Testis (tissue), 3 donors: ENCODE results near the gene DLG5. TPM values are rescaled to one million over a fixed set of nuclear protein-coding genes. Genes with fewer than 3 reads are reported as not detected.

Experiments
- DNase-seq: peaks from one replicate; pipeline ENCODE4 v3.0.0-alpha.2; 2019
- H3K27ac ChIP-seq, 2 donors: fragments of 200-600 bp; sonication (generic); one replicate each; pipeline ENCODE4 v1.5.1; 2019
- H3K27me3 ChIP-seq: fragments of 200-600 bp; sonication (generic); one replicate; pipeline ENCODE4 v1.5.1; 2019
- H3K36me3 ChIP-seq: fragments of 200-600 bp; sonication (generic); one replicate; pipeline ENCODE4 v1.5.1; 2017; ENCODE audit warnings: low read depth; ENCODE audit errors: missing control alignments
- H3K4me1 ChIP-seq: fragments of 200-600 bp; sonication (generic); one replicate; pipeline ENCODE4 v1.5.1; 2019
- H3K4me3 ChIP-seq, 2 donors: fragments of 200-600 bp; sonication (generic); one replicate each; pipeline ENCODE4 v1.5.1; 2017 to 2019
- H3K9me3 ChIP-seq: fragments of 200-600 bp; sonication (generic); one replicate; pipeline ENCODE4 v1.5.1; 2017
- POLR2A ChIP-seq: fragments of 450-650 bp; IDR thresholded peaks from one replicate; pipeline ENCODE4 v1.6.1; 2017; ENCODE audit warnings: antibody characterized with exemption, mild to moderate bottlenecking, moderate library complexity
- WGBS, 2 donors: methylation state at CpG; one replicate each; pipeline ENCODE4 v1.1.5; 2018; 5-methylcytosine and 5-hydroxymethylcytosine counted together
- intact Hi-C: fragments of 100-400 bp; cut with DNase I; formaldehyde crosslinking; loops from one replicate; pipeline ENCODE4 v1.15.1; 2023; ENCODE audit warnings: low total_unique reads
- polyA plus RNA-seq: library from polyadenylated mRNA; stranded (reverse); fragments of 350-450 nt; fragmentation: Illumina TruSeq; extraction: RNeasy Lipid Tissue Mini Kit (QIAGEN cat#74804); gene quantifications from one replicate; pipeline ENCODE4 v1.2.3, GENCODE V29; 2014; ENCODE audit warnings: low read depth, low replicate concordance; ENCODE audit not compliant: insufficient read depth
- total RNA-seq, 2 donors: library from RNA; depleted of rRNA; stranded (reverse); fragments of >200 nt; gene quantifications; one replicate each; pipeline ENCODE4 v1.2.3, GENCODE V29; 2016
- TF ChIP-seq, protein P1 (sequence below), 3 experiments: fragments of 450-650 bp in 2 of 3; fragments of 200-600 bp in 1 of 3; sonication (generic) in 1 of 3; IDR thresholded peaks; one replicate each; pipeline ENCODE4 v1.5.1; 2016 to 2019; ENCODE audit warnings: antibody characterized with exemption in 3 of 3, mild to moderate bottlenecking in 2 of 3, moderate library complexity in 1 of 3

The DLG5 gene
- total and polyA plus RNA-seq, 3 donors from 2014 or later, result 26.9 to 54.8 (median 50.1) TPM

GRCh38 chr10:77857272-77857671 lies 69.3 kb downstream of the DLG5 start:
- no peaks in the 10 kb centered on the region for H3K9me3 ChIP-seq
- no peaks in the 10 kb centered on the region for H3K36me3 ChIP-seq

GRCh38 chr10:77856566-77856965 lies 70.0 kb downstream of the DLG5 start:
- no peak overlapping the region for H3K27ac ChIP-seq
- H3K27me3 ChIP-seq, result no peaks in the 10 kb centered on the region
- no peak overlapping the region for H3K4me3 ChIP-seq
- no peaks in the 10 kb centered on the region for H3K9me3 ChIP-seq
- DNase-seq, result no peak
- no peaks in the 10 kb centered on the region for H3K36me3 ChIP-seq
- 93 to 98% methylated on average over 16 to 17 of the region's 17 CpGs for WGBS, 2 donors
- intact Hi-C loops, result no loop called here
- no peaks in the 10 kb centered on the region for H3K4me1 ChIP-seq
- no peak for TF ChIP-seq POLR2A

More at GRCh38 chr10:77857272-77857671, 69.3 kb downstream of the DLG5 start:
- Histone ChIP-seq H3K4me3 (no peak overlapping the region), H3K27ac (no peak overlapping the region), H3K4me1 (no peaks in the 10 kb centered on the region), H3K27me3 (no peaks in the 10 kb centered on the region)
- 81 to 87% methylated on average over 3 to 11 of the region's 11 CpGs for WGBS, 2 donors
- no peak for DNase-seq
- intact Hi-C loops, result no loop called here
- TF ChIP-seq POLR2A, result no peak

DNA sequence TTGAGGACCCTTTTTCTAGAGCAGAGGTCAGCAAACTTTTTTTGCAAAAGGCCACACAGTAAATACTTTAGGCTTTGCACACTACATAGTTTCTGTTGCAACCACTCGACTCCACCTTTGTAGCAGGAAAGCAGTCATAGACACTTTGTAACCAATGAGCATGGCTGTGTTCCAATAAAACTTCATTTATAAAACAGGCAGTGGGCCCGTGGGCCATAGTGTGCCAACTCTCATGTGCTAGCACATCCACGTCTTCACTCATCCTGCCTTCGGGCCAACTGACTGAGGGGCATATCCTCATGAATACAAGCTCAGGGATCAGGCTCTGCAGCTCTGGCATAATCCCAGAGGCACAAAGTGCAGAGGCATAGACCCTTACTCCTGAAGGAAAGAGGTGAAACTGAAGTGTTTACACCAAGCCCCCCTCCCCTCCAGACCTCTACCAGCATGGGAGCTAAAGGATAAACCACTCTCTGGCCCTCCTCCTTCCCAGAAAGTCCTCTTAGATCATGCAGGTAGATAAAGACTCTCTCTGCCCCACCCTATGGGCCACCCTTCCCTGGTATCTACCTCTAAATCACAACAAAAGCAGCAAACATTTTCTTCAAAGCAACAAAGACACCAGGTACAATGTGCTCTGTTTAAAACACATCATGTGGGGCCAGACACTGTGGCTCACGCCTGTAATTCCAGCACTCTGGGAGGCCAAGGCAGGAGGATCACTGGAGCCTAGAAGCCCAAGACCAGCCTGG lies 71.0 kb downstream of the DLG5 start:
- H3K27ac ChIP-seq, result no peak overlapping the region
- 55 to 77% methylated on average over 5 of the region's 5 CpGs for WGBS, 2 donors
- peak; percentile 23 for DNase-seq
- H3K4me3 ChIP-seq, result no peak overlapping the region
- H3K36me3 ChIP-seq, result no peaks in the 10 kb centered on the region
- TF ChIP-seq, protein P1, sequence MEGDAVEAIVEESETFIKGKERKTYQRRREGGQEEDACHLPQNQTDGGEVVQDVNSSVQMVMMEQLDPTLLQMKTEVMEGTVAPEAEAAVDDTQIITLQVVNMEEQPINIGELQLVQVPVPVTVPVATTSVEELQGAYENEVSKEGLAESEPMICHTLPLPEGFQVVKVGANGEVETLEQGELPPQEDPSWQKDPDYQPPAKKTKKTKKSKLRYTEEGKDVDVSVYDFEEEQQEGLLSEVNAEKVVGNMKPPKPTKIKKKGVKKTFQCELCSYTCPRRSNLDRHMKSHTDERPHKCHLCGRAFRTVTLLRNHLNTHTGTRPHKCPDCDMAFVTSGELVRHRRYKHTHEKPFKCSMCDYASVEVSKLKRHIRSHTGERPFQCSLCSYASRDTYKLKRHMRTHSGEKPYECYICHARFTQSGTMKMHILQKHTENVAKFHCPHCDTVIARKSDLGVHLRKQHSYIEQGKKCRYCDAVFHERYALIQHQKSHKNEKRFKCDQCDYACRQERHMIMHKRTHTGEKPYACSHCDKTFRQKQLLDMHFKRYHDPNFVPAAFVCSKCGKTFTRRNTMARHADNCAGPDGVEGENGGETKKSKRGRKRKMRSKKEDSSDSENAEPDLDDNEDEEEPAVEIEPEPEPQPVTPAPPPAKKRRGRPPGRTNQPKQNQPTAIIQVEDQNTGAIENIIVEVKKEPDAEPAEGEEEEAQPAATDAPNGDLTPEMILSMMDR (IDR thresholded peaks at IDR 0.05), result no peak
- TF ChIP-seq POLR2A, result no peak
- H3K27me3 ChIP-seq, result no peaks in the 10 kb centered on the region
- intact Hi-C loops, result no loop called here
- no peaks in the 10 kb centered on the region for H3K4me1 ChIP-seq
- no peaks in the 10 kb centered on the region for H3K9me3 ChIP-seq

DNA sequence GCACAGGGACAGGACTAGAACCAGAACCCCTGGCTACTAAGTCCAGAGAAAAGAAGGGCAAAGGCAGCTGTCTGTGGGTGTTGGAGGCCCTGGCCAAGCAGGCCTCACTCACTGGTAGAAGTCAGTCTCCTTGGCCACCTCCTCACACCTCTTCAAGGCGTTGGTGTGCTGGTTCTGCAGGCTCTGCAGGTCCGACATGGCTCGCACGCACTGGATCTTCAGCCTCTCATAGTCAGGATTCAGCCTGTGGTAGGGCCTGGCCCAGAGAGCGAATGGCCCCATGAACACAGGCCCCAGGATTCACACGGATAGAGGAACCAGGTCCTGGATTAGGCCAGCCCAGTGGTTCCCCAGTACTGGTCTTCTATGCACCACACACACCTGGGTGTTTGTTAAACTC lies 72.4 kb downstream of the DLG5 start:
- WGBS, 2 donors, result 91 to 98% methylated on average over 5 to 6 of the region's 6 CpGs
- Histone ChIP-seq H3K4me3 (no peak overlapping the region), H3K4me1 (no peaks in the 10 kb centered on the region), H3K9me3 (no peaks in the 10 kb centered on the region), H3K27ac (no peak overlapping the region), H3K36me3 (no peaks in the 10 kb centered on the region), H3K27me3 (no peaks in the 10 kb centered on the region)
- no peak for DNase-seq
- intact Hi-C loops, result no loop called here
- no peak for TF ChIP-seq POLR2A
- TF ChIP-seq, protein P1 (IDR thresholded peaks at IDR 0.05), result no peak

DNA sequence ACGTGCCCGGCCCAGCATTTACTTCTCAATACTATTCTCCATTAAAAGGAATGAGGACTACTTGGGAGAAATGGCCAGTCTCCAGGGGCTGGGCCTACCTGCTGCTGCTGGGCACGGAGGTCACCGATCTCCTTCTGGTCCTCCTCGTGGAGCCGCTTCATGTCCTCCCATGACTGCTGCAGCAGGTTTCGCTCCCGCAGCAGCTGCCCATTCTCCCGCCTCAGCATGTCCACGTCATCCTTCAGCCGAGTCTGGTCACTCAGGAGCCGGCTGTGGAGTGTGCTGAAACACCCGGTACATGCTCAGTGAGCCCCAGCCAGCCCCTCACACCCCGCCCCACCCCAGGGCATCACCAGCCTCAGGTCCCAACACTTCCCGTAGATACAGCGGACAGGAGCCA lies 73.3 kb downstream of the DLG5 start:
- Histone ChIP-seq H3K27ac (no peak overlapping the region), H3K9me3 (no peaks in the 10 kb centered on the region), H3K27me3 (no peaks in the 10 kb centered on the region), H3K4me1 (no peaks in the 10 kb centered on the region), H3K4me3 (no peak overlapping the region), H3K36me3 (no peaks in the 10 kb centered on the region)
- WGBS, 2 donors, result 97 to 98% methylated on average over 14 to 15 of the region's 16 CpGs
- intact Hi-C loops, result no loop called here
- TF ChIP-seq, protein P1 (IDR thresholded peaks at IDR 0.05), result no peak
- no peak for DNase-seq
